HepG2 (cell line): ENCODE data around the gene IL2RG. TPM values are rescaled to one million over a fixed set of nuclear protein-coding genes. Genes with fewer than 3 reads are reported as not detected.
A peak's percentile ranks its signal among the peaks of the same experiment; 100 is the strongest.

Experiments
- FOXA3 ChIP-seq: IDR thresholded peaks from 2 replicates; pipeline ENCODE4 v1.6.1; 2016; ENCODE audit warnings: missing genetic modification reagents, missing compliant biosample characterization
- KAT2B ChIP-seq: fragments of 150-350 bp; IDR thresholded peaks from 2 replicates; pipeline ENCODE4 v1.6.1; 2014; ENCODE audit warnings: low read depth, low read length, borderline replicate concordance
- KLF15 ChIP-seq: sonication (generic); formaldehyde crosslinking; IDR thresholded peaks from 2 replicates; pipeline ENCODE4 v1.8.1; 2023; ENCODE audit warnings: borderline replicate concordance, mild to moderate bottlenecking, inconsistent platforms, missing genetic modification reagents, mixed read lengths
- MTF1 ChIP-seq: sonication (generic); formaldehyde crosslinking; IDR thresholded peaks from 2 replicates; pipeline ENCODE4 v1.5.0; 2020; ENCODE audit warnings: missing genetic modification reagents
- SIX4 ChIP-seq: sonication (generic); formaldehyde crosslinking; IDR thresholded peaks from 2 replicates; pipeline ENCODE4 v1.4.0; 2020; ENCODE audit warnings: missing genetic modification reagents
- SNAPC2 ChIP-seq: sonication (generic); formaldehyde crosslinking; IDR thresholded peaks from 2 replicates; pipeline ENCODE4 v1.8.1; 2022; ENCODE audit warnings: mild to moderate bottlenecking, missing genetic modification reagents
- SP1 ChIP-seq, 2 experiments: fragments of 450-650 bp in 1 of 2; sonication (generic) in 1 of 2; formaldehyde crosslinking in 1 of 2; IDR thresholded peaks; 2 replicates each; pipeline versions ENCODE4 v1.4.0 to v1.6.1; 2016 to 2020; ENCODE audit warnings: missing genetic modification reagents in 1 of 2
- TGIF2 ChIP-seq: IDR thresholded peaks from 2 replicates; pipeline ENCODE4 v1.6.1; 2016; ENCODE audit warnings: control low read depth, missing compliant biosample characterization
- ZFP37 ChIP-seq: sonication (generic); formaldehyde crosslinking; IDR thresholded peaks from 2 replicates; pipeline ENCODE4 v1.4.0; 2020; ENCODE audit warnings: missing genetic modification reagents, borderline replicate concordance
- ZMYM4 ChIP-seq: sonication (generic); formaldehyde crosslinking; IDR thresholded peaks from 2 replicates; pipeline ENCODE4 v1.8.1; 2023; ENCODE audit warnings: mild to moderate bottlenecking, missing genetic modification reagents
- ZNF614 ChIP-seq: IDR thresholded peaks from 2 replicates; pipeline ENCODE4 v1.6.1; 2018; ENCODE audit warnings: missing biosample characterization, missing genetic modification reagents, inconsistent platforms, borderline replicate concordance
- ZNF670 ChIP-seq: sonication (generic); formaldehyde crosslinking; IDR thresholded peaks from 2 replicates; pipeline ENCODE4 v1.8.0; 2022; ENCODE audit warnings: mild to moderate bottlenecking, missing genetic modification reagents, borderline replicate concordance
- ZSCAN31 ChIP-seq: sonication (generic); formaldehyde crosslinking; IDR thresholded peaks from 2 replicates; pipeline ENCODE4 v1.5.0; 2020; ENCODE audit warnings: low read depth, mild to moderate bottlenecking, missing genetic modification reagents
- polyA plus RNA-seq, 8 experiments: library from polyadenylated mRNA; depleted of rRNA in 3 of 8; stranded (reverse) in 7 of 8; unstranded in 1 of 8; fragments of >200 nt; fragmentation: Illumina TruSeq in 4 of 8; extraction: Trizol in 4 of 8; gene quantifications; 2 replicates each; pipeline versions ENCODE4 v1.2.1 to v1.2.3, GENCODE V29; 2011 to 2016; ENCODE audit warnings: low read depth in 4 of 8, missing spikeins in 1 of 8, mixed read lengths in 1 of 8; ENCODE audit not compliant: insufficient read depth in 1 of 8
- total RNA-seq, 5 experiments: library from RNA; depleted of rRNA; stranded (reverse); fragments of >200 nt; fragmentation: Illumina TruSeq; extraction: Trizol; gene quantifications; 2 replicates each; pipeline ENCODE4 v1.2.3, GENCODE V29; 2016; ENCODE audit warnings: low read depth in 1 of 5
- TF ChIP-seq, protein P1 (sequence below): sonication (generic); formaldehyde crosslinking; IDR thresholded peaks from 2 replicates; pipeline ENCODE4 v1.4.0; 2020; ENCODE audit warnings: low read depth, missing genetic modification reagents
- TF ChIP-seq, protein P2 (sequence below): IDR thresholded peaks from 2 replicates; pipeline ENCODE4 v1.6.1; 2016; ENCODE audit warnings: missing genetic modification reagents, missing compliant biosample characterization
- TF ChIP-seq, protein P3 (sequence below): sonication (generic); formaldehyde crosslinking; IDR thresholded peaks from 2 replicates; pipeline ENCODE4 v1.5.1; 2020; ENCODE audit warnings: mild to moderate bottlenecking, missing genetic modification reagents, moderate library complexity
- TF ChIP-seq, protein P4 (sequence below): IDR thresholded peaks from 2 replicates; pipeline ENCODE4 v1.6.1; 2018; ENCODE audit warnings: missing genetic modification reagents
- TF ChIP-seq, protein P5 (sequence below): sonication (generic); formaldehyde crosslinking; IDR thresholded peaks from 2 replicates; pipeline ENCODE4 v1.4.0; 2020; ENCODE audit warnings: missing genetic modification reagents
- TF ChIP-seq, protein P6 (sequence below): sonication (generic); formaldehyde crosslinking; IDR thresholded peaks from 2 replicates; pipeline ENCODE4 v1.4.0; 2020; ENCODE audit warnings: mild to moderate bottlenecking, missing genetic modification reagents

IL2RG gene
- total and polyA plus RNA-seq, 2 of the 13 experiments (the other 11 are each of a cell fraction or from before 2014, with no cell fraction given), result 0.98 TPM; not detected in 1

DNA sequence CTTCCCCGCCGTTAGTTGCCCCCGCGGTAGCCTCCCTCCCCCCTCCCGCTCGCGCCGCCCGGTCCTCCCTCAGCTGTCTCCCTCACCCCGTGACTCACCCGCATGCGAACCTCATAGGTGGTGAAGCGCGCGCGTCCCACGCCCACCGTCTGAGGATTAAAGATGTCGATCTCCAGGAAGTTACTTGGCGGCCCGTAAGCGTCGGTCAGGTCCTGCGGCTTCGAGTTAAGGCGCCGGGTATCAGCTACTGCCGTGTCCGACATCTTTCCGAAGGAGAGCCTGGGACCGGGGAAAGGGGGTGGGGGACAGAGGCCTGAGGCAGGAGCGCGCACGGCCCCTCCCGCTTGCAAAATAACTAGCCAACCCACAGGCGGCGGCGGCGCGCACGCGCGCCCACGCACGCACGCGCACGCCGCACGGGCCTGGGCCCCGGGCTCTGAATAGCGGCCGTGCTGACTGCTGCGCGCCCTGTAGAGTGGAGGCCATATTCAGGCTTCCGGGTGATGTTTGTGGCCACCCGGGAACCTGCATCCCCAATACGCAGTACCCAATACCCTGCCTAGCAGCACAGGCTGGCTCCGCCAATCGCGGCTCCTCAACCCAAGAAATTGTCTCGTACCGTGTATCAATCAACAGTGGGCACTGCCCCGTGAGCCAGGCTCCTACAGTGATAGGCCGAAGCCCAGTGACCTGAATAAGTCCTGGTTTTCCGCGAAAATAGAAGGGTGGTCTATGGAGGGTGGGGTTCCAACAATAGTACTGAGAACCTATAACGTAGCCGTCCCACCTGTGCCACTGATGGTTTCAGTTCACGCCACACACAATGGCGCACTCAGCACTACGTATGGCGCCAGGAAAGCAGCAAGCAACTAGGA is 43.1 kb downstream of the IL2RG start, which contains the start of gene SNX12 (continued):
- TF ChIP-seq, protein P1, sequence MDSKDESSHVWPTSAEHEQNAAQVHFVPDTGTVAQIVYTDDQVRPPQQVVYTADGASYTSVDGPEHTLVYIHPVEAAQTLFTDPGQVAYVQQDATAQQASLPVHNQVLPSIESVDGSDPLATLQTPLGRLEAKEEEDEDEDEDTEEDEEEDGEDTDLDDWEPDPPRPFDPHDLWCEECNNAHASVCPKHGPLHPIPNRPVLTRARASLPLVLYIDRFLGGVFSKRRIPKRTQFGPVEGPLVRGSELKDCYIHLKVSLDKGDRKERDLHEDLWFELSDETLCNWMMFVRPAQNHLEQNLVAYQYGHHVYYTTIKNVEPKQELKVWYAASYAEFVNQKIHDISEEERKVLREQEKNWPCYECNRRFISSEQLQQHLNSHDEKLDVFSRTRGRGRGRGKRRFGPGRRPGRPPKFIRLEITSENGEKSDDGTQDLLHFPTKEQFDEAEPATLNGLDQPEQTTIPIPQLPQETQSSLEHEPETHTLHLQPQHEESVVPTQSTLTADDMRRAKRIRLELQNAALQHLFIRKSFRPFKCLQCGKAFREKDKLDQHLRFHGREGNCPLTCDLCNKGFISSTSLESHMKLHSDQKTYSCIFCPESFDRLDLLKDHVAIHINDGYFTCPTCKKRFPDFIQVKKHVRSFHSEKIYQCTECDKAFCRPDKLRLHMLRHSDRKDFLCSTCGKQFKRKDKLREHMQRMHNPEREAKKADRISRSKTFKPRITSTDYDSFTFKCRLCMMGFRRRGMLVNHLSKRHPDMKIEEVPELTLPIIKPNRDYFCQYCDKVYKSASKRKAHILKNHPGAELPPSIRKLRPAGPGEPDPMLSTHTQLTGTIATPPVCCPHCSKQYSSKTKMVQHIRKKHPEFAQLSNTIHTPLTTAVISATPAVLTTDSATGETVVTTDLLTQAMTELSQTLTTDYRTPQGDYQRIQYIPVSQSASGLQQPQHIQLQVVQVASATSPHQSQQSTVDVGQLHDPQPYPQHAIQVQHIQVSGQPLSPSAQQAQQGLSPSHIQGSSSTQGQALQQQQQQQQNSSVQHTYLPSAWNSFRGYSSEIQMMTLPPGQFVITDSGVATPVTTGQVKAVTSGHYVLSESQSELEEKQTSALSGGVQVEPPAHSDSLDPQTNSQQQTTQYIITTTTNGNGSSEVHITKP (CRISPR knock-in tag), result no peak
- TF ChIP-seq ZMYM4 (peak; percentile 86), SNAPC2 (CRISPR knock-in tag) (no peak), MTF1 (CRISPR knock-in tag) (no peak), SIX4 (CRISPR knock-in tag) (no peak), ZNF670 (CRISPR knock-in tag) (no peak), ZNF614 (CRISPR knock-in tag) (no peak; the same call in 1 of the 2 replicates), TGIF2 (no peak), ZSCAN31 (CRISPR knock-in tag) (no peak), FOXA3 (peak; percentile 40; the same call in 1 of the 2 replicates), SP1 (IDR thresholded peaks at IDR 0.05) (no peak), SP1 (CRISPR knock-in tag; IDR thresholded peaks at IDR 0.05) (peak; percentile 66), ZFP37 (CRISPR knock-in tag) (no peak), KLF15 (CRISPR knock-in tag) (no peak), KAT2B (no peak)
- TF ChIP-seq, protein P2, sequence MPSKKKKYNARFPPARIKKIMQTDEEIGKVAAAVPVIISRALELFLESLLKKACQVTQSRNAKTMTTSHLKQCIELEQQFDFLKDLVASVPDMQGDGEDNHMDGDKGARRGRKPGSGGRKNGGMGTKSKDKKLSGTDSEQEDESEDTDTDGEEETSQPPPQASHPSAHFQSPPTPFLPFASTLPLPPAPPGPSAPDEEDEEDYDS, result peak; percentile 54
- TF ChIP-seq, protein P3, sequence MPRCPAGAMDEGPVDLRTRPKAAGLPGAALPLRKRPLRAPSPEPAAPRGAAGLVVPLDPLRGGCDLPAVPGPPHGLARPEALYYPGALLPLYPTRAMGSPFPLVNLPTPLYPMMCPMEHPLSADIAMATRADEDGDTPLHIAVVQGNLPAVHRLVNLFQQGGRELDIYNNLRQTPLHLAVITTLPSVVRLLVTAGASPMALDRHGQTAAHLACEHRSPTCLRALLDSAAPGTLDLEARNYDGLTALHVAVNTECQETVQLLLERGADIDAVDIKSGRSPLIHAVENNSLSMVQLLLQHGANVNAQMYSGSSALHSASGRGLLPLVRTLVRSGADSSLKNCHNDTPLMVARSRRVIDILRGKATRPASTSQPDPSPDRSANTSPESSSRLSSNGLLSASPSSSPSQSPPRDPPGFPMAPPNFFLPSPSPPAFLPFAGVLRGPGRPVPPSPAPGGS (CRISPR knock-in tag), result peak; percentile 33; the same call in 1 of the 2 replicates
- TF ChIP-seq, protein P4, sequence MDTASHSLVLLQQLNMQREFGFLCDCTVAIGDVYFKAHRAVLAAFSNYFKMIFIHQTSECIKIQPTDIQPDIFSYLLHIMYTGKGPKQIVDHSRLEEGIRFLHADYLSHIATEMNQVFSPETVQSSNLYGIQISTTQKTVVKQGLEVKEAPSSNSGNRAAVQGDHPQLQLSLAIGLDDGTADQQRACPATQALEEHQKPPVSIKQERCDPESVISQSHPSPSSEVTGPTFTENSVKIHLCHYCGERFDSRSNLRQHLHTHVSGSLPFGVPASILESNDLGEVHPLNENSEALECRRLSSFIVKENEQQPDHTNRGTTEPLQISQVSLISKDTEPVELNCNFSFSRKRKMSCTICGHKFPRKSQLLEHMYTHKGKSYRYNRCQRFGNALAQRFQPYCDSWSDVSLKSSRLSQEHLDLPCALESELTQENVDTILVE, result 0 out of 2 replicates have a peak, but pooled peaks have one; percentile 25
- TF ChIP-seq, protein P5, sequence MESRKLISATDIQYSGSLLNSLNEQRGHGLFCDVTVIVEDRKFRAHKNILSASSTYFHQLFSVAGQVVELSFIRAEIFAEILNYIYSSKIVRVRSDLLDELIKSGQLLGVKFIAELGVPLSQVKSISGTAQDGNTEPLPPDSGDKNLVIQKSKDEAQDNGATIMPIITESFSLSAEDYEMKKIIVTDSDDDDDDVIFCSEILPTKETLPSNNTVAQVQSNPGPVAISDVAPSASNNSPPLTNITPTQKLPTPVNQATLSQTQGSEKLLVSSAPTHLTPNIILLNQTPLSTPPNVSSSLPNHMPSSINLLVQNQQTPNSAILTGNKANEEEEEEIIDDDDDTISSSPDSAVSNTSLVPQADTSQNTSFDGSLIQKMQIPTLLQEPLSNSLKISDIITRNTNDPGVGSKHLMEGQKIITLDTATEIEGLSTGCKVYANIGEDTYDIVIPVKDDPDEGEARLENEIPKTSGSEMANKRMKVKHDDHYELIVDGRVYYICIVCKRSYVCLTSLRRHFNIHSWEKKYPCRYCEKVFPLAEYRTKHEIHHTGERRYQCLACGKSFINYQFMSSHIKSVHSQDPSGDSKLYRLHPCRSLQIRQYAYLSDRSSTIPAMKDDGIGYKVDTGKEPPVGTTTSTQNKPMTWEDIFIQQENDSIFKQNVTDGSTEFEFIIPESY (CRISPR knock-in tag), result no peak
- TF ChIP-seq, protein P6, sequence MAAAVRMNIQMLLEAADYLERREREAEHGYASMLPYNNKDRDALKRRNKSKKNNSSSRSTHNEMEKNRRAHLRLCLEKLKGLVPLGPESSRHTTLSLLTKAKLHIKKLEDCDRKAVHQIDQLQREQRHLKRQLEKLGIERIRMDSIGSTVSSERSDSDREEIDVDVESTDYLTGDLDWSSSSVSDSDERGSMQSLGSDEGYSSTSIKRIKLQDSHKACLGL (CRISPR knock-in tag), result no peak
